GM12878 (cell line): ENCODE measurements around the gene ACKR4. TPM values are rescaled to one million over a fixed set of nuclear protein-coding genes. Genes with fewer than 3 reads are reported as not detected.

Source experiments
- ATAC-seq: fragments of 200-7000 bp; cut with Tn5 transposase; 3 replicates; pipeline ENCODE4 v1.9.1; 2020; ENCODE audit warnings: mild to moderate bottlenecking, moderate library complexity
- BruUV-seq: library from RNA; stranded (reverse); fragments of 400-500 nt; replicated peaks from 2 replicates; lab custom pipeline; 2021; lab: Mats Ljungman, UMichigan
- CTCF ChIA-PET: fragments of 300-600 bp; sonication (Branson Sonifier 250); formaldehyde crosslinking; extraction: SDS; loops from one replicate; lab custom pipeline; 2021; ENCODE audit warnings: inconsistent platforms; lab: Yijun Ruan, JAX
- POLR2A ChIA-PET: fragments of 350-600 bp; formaldehyde crosslinking; extraction: SDS; loops from one replicate; lab custom pipeline; 2021; ENCODE audit warnings: inconsistent platforms; lab: Charles Lee
- RAD21 ChIA-PET: fragments of 300-600 bp; sonication (Branson Sonifier 250); formaldehyde crosslinking; loops from one replicate; lab custom pipeline; 2023; ENCODE audit warnings: antibody characterized with exemption; ENCODE audit not compliant: unreplicated experiment; lab: Charles Lee
- SMC1A ChIA-PET: fragments of 300-600 bp; sonication (Branson Sonifier 250); formaldehyde crosslinking; loops from one replicate; lab custom pipeline; 2023; ENCODE audit not compliant: unreplicated experiment, uncharacterized antibody; lab: Charles Lee
- DNase-seq: peaks from one replicate; pipeline ENCODE4 v3.0.0-alpha.2; 2011; ENCODE audit warnings: low read depth, low spot score
- FAIRE-seq: peaks from 3 replicates; lab custom pipeline; 2011; peaks lifted over from hg19 to GRCh38; lab: Jason Lieb, UNC
- H2AFZ ChIP-seq: 2 replicates; pipeline ENCODE4 v1.6.0; 2011; ENCODE audit warnings: low read depth, low read length, control low read depth; ENCODE audit not compliant: control insufficient read depth
- H3K27ac ChIP-seq: 2 replicates; pipeline ENCODE4 v1.5.1; 2011; ENCODE audit warnings: control low read depth; ENCODE audit not compliant: control insufficient read depth, insufficient read depth
- H3K27me3 ChIP-seq, 2 experiments: replicated peaks in 1 of 2; 2 replicates each; pipeline versions ENCODE4 v1.6.0 to v1.6.1; 2011; ENCODE audit warnings: low read length in 1 of 2; ENCODE audit not compliant: control insufficient read depth in 2 of 2, insufficient read depth in 2 of 2
- H3K36me3 ChIP-seq, 2 experiments: 2 replicates each; pipeline ENCODE4 v1.5.1; 2011; ENCODE audit warnings: low read length in 1 of 2; ENCODE audit not compliant: control insufficient read depth in 2 of 2, insufficient read depth in 2 of 2
- H3K4me1 ChIP-seq: 2 replicates; pipeline ENCODE4 v1.6.1; 2011; ENCODE audit warnings: mild to moderate bottlenecking, low read length, moderate library complexity, mixed read lengths; ENCODE audit not compliant: control insufficient read depth, insufficient read depth
- H3K4me2 ChIP-seq: 2 replicates; pipeline ENCODE4 v1.6.0; 2011; ENCODE audit warnings: control low read depth; ENCODE audit not compliant: control insufficient read depth, insufficient read depth
- H3K4me3 ChIP-seq: fragments of 200-600 bp; sonication (generic); 2 replicates; pipeline ENCODE4 v1.5.1; 2016
- H3K79me2 ChIP-seq: 2 replicates; pipeline ENCODE4 v1.6.0; 2011; ENCODE audit warnings: low read length; ENCODE audit not compliant: control insufficient read depth, insufficient read depth
- H3K9ac ChIP-seq: 2 replicates; pipeline ENCODE4 v1.8.0; 2011; ENCODE audit warnings: low read length, control low read depth, mixed read lengths; ENCODE audit not compliant: control insufficient read depth, insufficient read depth
- H3K9me3 ChIP-seq: replicated peaks from 3 replicates; pipeline ENCODE4 v1.5.1; 2011; ENCODE audit warnings: mild to moderate bottlenecking, low read length; ENCODE audit not compliant: control insufficient read depth, insufficient read depth
- H4K20me1 ChIP-seq: 2 replicates; pipeline ENCODE4 v1.6.0; 2011; ENCODE audit not compliant: control insufficient read depth, insufficient read depth
- BACH1 ChIP-seq: fragments of 450-650 bp; IDR thresholded peaks from 2 replicates; pipeline ENCODE4 v1.6.1; 2017; ENCODE audit warnings: mild to moderate bottlenecking, borderline replicate concordance
- BRCA1 ChIP-seq: IDR thresholded peaks from 2 replicates; pipeline ENCODE4 v1.6.1; 2011; ENCODE audit warnings: low read depth, low read length, improper control_type of control experiment
- CREM ChIP-seq: IDR thresholded peaks from 2 replicates; pipeline ENCODE4 v1.6.1; 2014; ENCODE audit warnings: antibody characterized with exemption, low read depth
- ETV6 ChIP-seq, 2 experiments: fragments of 450-650 bp in 1 of 2; IDR thresholded peaks in 1 of 2; conservative IDR thresholded peaks in 1 of 2; 2 replicates each; pipeline ENCODE4 v1.6.1; 2014; ENCODE audit warnings: antibody characterized with exemption in 1 of 2, borderline replicate concordance in 1 of 2, low read depth in 1 of 2, mild to moderate bottlenecking in 1 of 2, moderate library complexity in 1 of 2
- JUNB ChIP-seq: IDR thresholded peaks from 2 replicates; pipeline ENCODE4 v1.6.1; 2016; ENCODE audit warnings: antibody characterized with exemption, mild to moderate bottlenecking
- MYB ChIP-seq: fragments of 150-350 bp; IDR thresholded peaks from 2 replicates; pipeline ENCODE4 v1.6.1; 2014; ENCODE audit warnings: mild to moderate bottlenecking, low read depth, low read length, borderline replicate concordance
- RUNX3 ChIP-seq: IDR thresholded peaks from 2 replicates; pipeline ENCODE4 v1.6.1; 2012; ENCODE audit warnings: low read length, inconsistent platforms
- SMARCA5 ChIP-seq: fragments of 450-650 bp; IDR thresholded peaks from 2 replicates; pipeline ENCODE4 v1.6.1; 2017; ENCODE audit warnings: mild to moderate bottlenecking
- ZBED1 ChIP-seq: IDR thresholded peaks from 2 replicates; pipeline ENCODE4 v1.6.1; 2016; ENCODE audit warnings: borderline replicate concordance
- ZZZ3 ChIP-seq: IDR thresholded peaks from 2 replicates; pipeline ENCODE4 v1.6.1; 2011; ENCODE audit warnings: low read depth; ENCODE audit not compliant: control insufficient read depth, insufficient read length
- WGBS: methylation state at CpG from one replicate; pipeline ENCODE4 v1.1.6; 2016; ENCODE audit warnings: low lambda C conversion rate; ENCODE audit not compliant: insufficient replicate concordance, insufficient coverage; ENCODE audit errors: missing lambda C conversion rate; 5-methylcytosine and 5-hydroxymethylcytosine counted together
- in situ Hi-C: fragments of 300-500 bp; cut with MboI; formaldehyde crosslinking; loops from 9 replicates; pipeline ENCODE4 v1.14.3; 2018; ENCODE audit warnings: mixed read lengths
- intact Hi-C: fragments of 100-400 bp; cut with micrococcal nuclease; formaldehyde crosslinking; loops from one replicate; pipeline ENCODE4 v1.14.2; 2022; ENCODE audit not compliant: unreplicated experiment
- polyA plus RNA-seq, 11 experiments: library from polyadenylated mRNA; depleted of rRNA in 4 of 11; unstranded in 6 of 11; stranded (reverse) in 5 of 11; fragments of >200 nt; fragmentation: Nextera tagmentation in 4 of 11; fragmentation: Illumina TruSeq in 1 of 11; extraction: Ambion mirVana in 4 of 11; extraction: Trizol in 1 of 11; gene quantifications; 1 replicate in 1 of 11; 2 replicates in 10 of 11; pipeline versions ENCODE4 v1.2.1 to v1.2.3, GENCODE V29; 2011 to 2016; ENCODE audit warnings: inconsistent platforms in 2 of 11, missing spikeins in 2 of 11, low read depth in 1 of 11
- total RNA-seq, 4 experiments: library from RNA; depleted of rRNA in 3 of 4; stranded (reverse); fragments of >200 nt in 3 of 4; fragmentation: Illumina TruSeq in 1 of 4; extraction: Trizol in 1 of 4; gene quantifications; 2 replicates each; pipeline versions ENCODE4 v1.2.1 to v1.2.3, GENCODE V29; 2013 to 2021
- TF ChIP-seq, protein P1 (sequence below): fragments of 150-350 bp; IDR thresholded peaks from 2 replicates; pipeline ENCODE4 v1.6.1; 2014; ENCODE audit warnings: mild to moderate bottlenecking, low read depth, low read length

The ACKR4 gene
- total and polyA plus RNA-seq, 10 of the 15 experiments (the other 5 are each of a cell fraction or from before 2014, with no cell fraction given) = 0.06 to 0.40 (median 0.12) TPM

DNA sequence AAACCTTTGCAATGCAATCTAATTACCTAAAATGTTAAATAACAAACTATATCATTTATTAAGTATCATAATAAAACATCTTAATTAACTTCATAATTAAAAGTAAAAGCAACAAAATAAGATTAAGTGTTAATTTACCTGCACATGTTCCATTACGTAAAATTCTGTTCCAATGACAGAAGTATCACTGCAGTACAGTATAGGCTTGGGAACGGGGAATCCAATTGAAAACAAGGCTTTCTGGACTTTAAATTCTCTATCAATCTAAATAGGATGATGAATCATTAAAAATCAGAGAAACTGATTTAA is 45.4 kb downstream of the ACKR4 start:
- WGBS = 50% methylated on average over 2 of the region's 2 CpGs
- no peak overlapping the region for H3K4me2 ChIP-seq
- FAIRE-seq = no peak
- H3K4me3 ChIP-seq = no peak overlapping the region
- RAD21 ChIA-PET = interaction anchor here (0.7 to 3.9 kb wide), 8 partner anchors 17 to 112 kb away, joined by 3 to 53 read pairs (median 5); partner anchors contain the start of gene ACAD11
- H4K20me1 ChIP-seq = no peaks in the 10 kb centered on the region
- intact Hi-C loops = loop anchor here (1.0 kb wide), 2 partner anchors 106 to 290 kb away; no protein-coding TSS in a partner anchor
- H3K4me1 ChIP-seq = no peaks in the 10 kb centered on the region
- H3K9ac ChIP-seq = no peak overlapping the region
- TF ChIP-seq JUNB (no peak), BRCA1 (no peak), BACH1 (no peak), RUNX3 (no peak)
- H3K27me3 ChIP-seq = no peaks in the 10 kb centered on the region
- no peak for DNase-seq
- in situ Hi-C loops = loop anchor here (10.0 kb wide), 1 partner anchor 98 kb away; no protein-coding TSS in a partner anchor
- H2AFZ ChIP-seq = no peak overlapping the region
- SMC1A ChIA-PET = interaction anchor here (0.6 to 9.1 kb wide), 14 partner anchors 10 to 242 kb away, joined by 3 to 100 read pairs (median 4); partner anchors contain the start of gene ACKR4
- no peaks in the 10 kb centered on the region; a peak in 2 of 4 replicates for H3K36me3 ChIP-seq
- no TSS peak for BruUV-seq
- CTCF ChIA-PET = interaction anchor here (1.0 to 6.0 kb wide), 33 partner anchors 8 to 295 kb away, joined by 3 to 203 read pairs (median 5); partner anchors contain the start of genes ACAD11 and UBA5
- no peaks in the 10 kb centered on the region for H3K9me3 ChIP-seq
- H3K79me2 ChIP-seq = no peaks in the 10 kb centered on the region
- POLR2A ChIA-PET = interaction anchor here (0.6 to 1.7 kb wide), 2 partner anchors 15 to 106 kb away, joined by 3 to 4 read pairs; no protein-coding TSS in a partner anchor
- no peak for ATAC-seq
- H3K27ac ChIP-seq = no peak overlapping the region

DNA sequence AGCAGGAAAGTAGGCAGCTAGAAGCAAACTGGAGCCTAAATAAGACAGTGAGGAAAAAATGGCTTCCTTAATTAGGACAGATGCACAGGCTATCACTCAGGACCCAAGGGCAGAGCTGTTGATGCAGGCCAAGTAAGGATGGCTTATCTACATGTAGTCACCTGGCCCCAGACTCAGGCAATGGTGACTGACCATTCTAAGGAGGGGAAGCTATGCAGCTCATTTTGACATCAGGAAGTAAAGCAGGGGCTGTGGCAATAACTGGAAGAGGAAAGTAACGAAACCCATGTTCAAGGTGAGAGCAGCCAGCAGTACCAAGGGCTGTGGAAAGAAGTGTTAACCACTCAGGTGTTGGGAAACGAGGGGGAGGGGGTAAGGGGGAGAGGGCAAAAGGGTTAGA is 46.3 kb downstream of the ACKR4 start:
- no peak overlapping the region for H2AFZ ChIP-seq
- ATAC-seq (no peak), DNase-seq (no peak), FAIRE-seq (no peak)
- BruUV-seq = no TSS peak
- H3K9ac ChIP-seq = no peak overlapping the region
- ChIA-PET RAD21 (interaction anchor here (1.3 to 3.9 kb wide), 7 partner anchors 16 to 113 kb away, joined by 3 to 53 read pairs (median 5); partner anchors contain the start of gene ACAD11), POLR2A (no interaction called here), CTCF (interaction anchor here (0.7 to 6.0 kb wide), 26 partner anchors 10 to 292 kb away, joined by 3 to 203 read pairs (median 6); partner anchors contain the start of genes ACAD11 and UBA5)
- no peaks in the 10 kb centered on the region for H3K27me3 ChIP-seq
- no peaks in the 10 kb centered on the region for H4K20me1 ChIP-seq
- no peaks in the 10 kb centered on the region for H3K4me1 ChIP-seq
- intact Hi-C loops = no loop called here
- no peak overlapping the region for H3K27ac ChIP-seq
- no peaks in the 10 kb centered on the region for H3K79me2 ChIP-seq
- TF ChIP-seq MYB (no peak), ZBED1 (no peak), ETV6 (conservative IDR thresholded peaks at IDR 0.05 in 1 of 2, IDR thresholded peaks at IDR 0.05 in 1 of 2; ENCODE audit: borderline replicate concordance in 1 of 2, low read depth in 1 of 2) (no peak), SMARCA5 (no peak), CREM (no peak), ZZZ3 (no peak)
- TF ChIP-seq, protein P1, sequence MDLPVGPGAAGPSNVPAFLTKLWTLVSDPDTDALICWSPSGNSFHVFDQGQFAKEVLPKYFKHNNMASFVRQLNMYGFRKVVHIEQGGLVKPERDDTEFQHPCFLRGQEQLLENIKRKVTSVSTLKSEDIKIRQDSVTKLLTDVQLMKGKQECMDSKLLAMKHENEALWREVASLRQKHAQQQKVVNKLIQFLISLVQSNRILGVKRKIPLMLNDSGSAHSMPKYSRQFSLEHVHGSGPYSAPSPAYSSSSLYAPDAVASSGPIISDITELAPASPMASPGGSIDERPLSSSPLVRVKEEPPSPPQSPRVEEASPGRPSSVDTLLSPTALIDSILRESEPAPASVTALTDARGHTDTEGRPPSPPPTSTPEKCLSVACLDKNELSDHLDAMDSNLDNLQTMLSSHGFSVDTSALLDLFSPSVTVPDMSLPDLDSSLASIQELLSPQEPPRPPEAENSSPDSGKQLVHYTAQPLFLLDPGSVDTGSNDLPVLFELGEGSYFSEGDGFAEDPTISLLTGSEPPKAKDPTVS = no peak
- TF ChIP-seq, all 136 proteins: peak for 0
- H3K4me3 ChIP-seq = no peak overlapping the region
- in situ Hi-C loops = loop anchor here (10.0 kb wide), 1 partner anchor 99 kb away; no protein-coding TSS in a partner anchor
- SMC1A ChIA-PET = interaction anchor here (0.6 to 9.1 kb wide), 14 partner anchors 9 to 1621 kb away, joined by 3 to 100 read pairs (median 4); partner anchors contain the start of gene ACKR4
- WGBS = 47% methylated on average over 2 of the region's 2 CpGs
- no peaks in the 10 kb centered on the region for H3K9me3 ChIP-seq
- H3K4me2 ChIP-seq = no peak overlapping the region
- H3K36me3 ChIP-seq = no peaks in the 10 kb centered on the region; a peak in 2 of 4 replicates
